Measurements from ENCODE around the gene ARSA. TPM values are rescaled to one million over a fixed set of nuclear protein-coding genes. Genes with fewer than 3 reads are reported as not detected.
A peak's percentile ranks its signal among the peaks of the same experiment; 100 is the strongest.

The ARSA gene
- total RNA-seq, 1 donor from 2014 or later = 14.6 TPM

DNA sequence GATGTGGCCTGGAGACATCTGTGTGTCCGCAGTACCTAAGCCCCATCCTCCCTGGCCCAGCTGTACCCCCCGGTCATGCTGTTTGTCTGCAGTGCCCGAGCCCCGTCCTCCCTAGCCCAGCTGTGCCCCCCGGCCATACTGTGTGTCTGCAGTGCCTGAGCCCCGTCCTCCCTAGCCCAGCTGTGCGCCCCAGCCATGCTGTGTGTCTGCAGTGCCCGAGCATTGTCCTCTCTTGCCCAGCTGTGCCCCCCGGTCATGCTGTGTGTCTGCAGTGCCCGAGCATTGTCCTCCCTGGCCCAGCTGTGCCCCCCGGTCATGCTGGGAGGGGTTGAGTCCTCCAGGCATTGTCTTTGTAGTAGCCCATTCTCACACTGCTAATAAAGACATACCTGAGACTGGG lies 7.6 kb upstream of the ARSA start:
- Mint-ChIP-seq H3K4me3 (no peak overlapping the region), H3K9me3 (no peaks in the 10 kb centered on the region), H3K27ac (ENCODE audit: unreplicated experiment) (no peak overlapping the region), H3K36me3 (ENCODE audit: low read depth) (no peaks in the 10 kb centered on the region), H3K4me1 (peaks cover 5% of the 10 kb centered on the region), H3K27me3 (ENCODE audit: low read depth) (no peaks in the 10 kb centered on the region)
- DNase-seq (ENCODE audit: low read depth, low spot score) = no peak
- TF ChIP-seq, protein P1, sequence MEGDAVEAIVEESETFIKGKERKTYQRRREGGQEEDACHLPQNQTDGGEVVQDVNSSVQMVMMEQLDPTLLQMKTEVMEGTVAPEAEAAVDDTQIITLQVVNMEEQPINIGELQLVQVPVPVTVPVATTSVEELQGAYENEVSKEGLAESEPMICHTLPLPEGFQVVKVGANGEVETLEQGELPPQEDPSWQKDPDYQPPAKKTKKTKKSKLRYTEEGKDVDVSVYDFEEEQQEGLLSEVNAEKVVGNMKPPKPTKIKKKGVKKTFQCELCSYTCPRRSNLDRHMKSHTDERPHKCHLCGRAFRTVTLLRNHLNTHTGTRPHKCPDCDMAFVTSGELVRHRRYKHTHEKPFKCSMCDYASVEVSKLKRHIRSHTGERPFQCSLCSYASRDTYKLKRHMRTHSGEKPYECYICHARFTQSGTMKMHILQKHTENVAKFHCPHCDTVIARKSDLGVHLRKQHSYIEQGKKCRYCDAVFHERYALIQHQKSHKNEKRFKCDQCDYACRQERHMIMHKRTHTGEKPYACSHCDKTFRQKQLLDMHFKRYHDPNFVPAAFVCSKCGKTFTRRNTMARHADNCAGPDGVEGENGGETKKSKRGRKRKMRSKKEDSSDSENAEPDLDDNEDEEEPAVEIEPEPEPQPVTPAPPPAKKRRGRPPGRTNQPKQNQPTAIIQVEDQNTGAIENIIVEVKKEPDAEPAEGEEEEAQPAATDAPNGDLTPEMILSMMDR (conservative IDR thresholded peaks at IDR 0.05) = no peak

DNA sequence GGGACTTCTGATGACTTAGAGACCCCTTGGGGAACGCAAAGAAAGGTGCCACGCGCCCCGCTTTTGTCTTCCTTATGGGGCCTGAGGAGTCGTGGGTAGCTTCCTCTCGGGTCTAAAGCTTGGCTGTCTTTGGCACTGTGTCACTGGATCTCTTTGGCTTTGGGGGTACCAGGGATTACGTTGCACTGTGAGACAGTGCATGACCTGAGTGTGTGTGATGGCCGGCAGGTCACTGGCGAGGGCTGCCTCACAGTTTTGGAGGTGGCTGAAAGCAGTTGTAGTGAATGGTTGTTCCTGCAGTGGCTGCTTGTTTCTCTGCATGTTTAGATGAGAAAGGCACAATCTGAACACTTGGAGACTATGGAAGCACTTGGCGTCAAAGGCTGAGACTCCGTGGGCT lies 5.8 kb upstream of the ARSA start:
- Mint-ChIP-seq H3K4me1 (peaks cover 8% of the 10 kb centered on the region), H3K27me3 (ENCODE audit: low read depth) (peaks cover 1% of the 10 kb centered on the region), H3K4me3 (no peak overlapping the region), H3K36me3 (ENCODE audit: low read depth) (no peaks in the 10 kb centered on the region), H3K9me3 (no peaks in the 10 kb centered on the region), H3K27ac (ENCODE audit: unreplicated experiment) (no peak overlapping the region)
- no peak for DNase-seq (ENCODE audit: low read depth, low spot score)
- TF ChIP-seq, protein P1 (conservative IDR thresholded peaks at IDR 0.05) = no peak

DNA sequence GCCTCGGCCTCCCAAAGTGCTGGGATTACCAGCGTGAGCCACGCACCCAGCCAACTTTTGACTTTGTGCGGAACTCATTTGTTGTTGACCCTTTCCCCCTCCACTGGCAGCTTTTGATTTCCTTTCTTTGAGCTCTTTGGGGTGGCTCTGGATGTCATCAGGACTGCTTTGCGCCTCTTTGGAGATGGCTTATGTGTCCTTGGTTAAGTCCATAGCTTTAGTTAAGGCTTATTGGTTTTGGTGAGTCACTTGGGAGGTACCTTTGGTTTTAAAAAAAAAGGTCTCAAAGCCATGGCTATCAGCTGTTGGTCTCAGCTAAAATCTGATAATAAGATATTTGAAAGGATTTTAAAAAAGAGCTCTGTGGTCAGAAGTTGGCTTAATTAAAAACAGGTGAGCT lies 5.1 kb upstream of the ARSA start:
- H3K36me3 Mint-ChIP-seq (ENCODE audit: low read depth) = no peaks in the 10 kb centered on the region
- H3K4me1 Mint-ChIP-seq = peaks cover 14% of the 10 kb centered on the region

DNA sequence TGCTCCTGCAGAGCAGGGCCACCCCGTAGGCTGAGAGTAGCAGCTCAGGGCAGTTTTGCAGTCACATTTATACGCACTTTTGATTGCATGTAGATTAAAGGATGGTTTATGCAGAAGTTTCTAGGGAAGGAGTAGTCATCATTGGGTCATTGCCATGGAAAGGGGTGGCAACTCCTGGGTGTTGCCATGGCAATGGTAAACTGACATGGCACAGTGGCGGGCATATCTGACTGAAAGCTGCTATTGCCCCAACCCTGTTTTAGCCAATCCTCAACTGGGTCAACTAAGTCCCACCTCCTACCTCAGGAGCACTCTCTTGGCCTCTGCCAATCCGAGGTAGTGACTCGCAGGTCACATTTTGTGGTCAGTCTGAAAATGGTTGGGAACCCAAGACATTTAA lies 2.4 kb upstream of the ARSA start:
- TF ChIP-seq, protein P1 (conservative IDR thresholded peaks at IDR 0.05) = no peak
- H3K27ac Mint-ChIP-seq (ENCODE audit: unreplicated experiment) = no peak overlapping the region
- no peaks in the 10 kb centered on the region for H3K9me3 Mint-ChIP-seq
- peaks cover 14% of the 10 kb centered on the region for H3K4me1 Mint-ChIP-seq
- DNase-seq (ENCODE audit: low read depth, low spot score) = no peak
- H3K36me3 Mint-ChIP-seq (ENCODE audit: low read depth) = no peaks in the 10 kb centered on the region
- peak overlapping the region; percentile 77 for H3K4me3 Mint-ChIP-seq
- peaks cover 3% of the 10 kb centered on the region for H3K27me3 Mint-ChIP-seq (ENCODE audit: low read depth)

More for the DNA sequence above, 5.1 kb upstream of the ARSA start:
- Mint-ChIP-seq H3K4me3 (no peak overlapping the region), H3K27ac (ENCODE audit: unreplicated experiment) (no peak overlapping the region), H3K27me3 (ENCODE audit: low read depth) (peaks cover 3% of the 10 kb centered on the region), H3K9me3 (no peaks in the 10 kb centered on the region)
- DNase-seq (ENCODE audit: low read depth, low spot score) = no peak
- TF ChIP-seq, protein P1 (conservative IDR thresholded peaks at IDR 0.05) = no peak

DNA sequence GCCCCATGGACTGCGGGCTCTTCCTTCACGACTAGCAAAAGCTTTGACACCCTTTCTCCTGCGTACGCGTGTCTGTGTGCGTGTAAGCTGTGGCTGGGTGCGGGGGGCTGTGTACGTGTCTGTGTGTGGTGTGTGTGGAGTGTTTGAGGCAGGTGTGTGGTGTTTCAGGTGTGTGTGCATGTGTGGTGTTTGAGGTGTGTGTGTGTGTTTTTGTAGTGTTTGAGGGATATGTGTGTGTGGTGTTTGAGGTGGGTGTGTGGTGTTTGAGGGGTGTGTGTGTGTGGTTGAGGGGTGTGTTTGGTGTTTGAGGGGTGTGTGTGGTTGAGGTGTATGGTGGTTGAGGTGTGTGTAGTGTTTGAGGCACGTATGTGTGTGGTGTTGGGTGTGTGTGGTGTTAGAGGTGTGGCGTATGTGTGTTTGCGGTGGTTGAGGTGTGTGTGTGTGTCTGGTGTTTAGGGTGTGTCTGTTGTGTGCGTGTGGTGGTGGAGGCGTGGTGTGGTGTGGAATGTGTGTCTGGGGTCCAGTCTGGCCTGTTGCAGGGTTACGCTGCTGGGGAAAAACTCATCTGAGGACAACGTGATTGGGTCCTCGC lies 687 bp upstream of the ARSA start:
- Mint-ChIP-seq H3K36me3 (ENCODE audit: low read depth) (no peaks in the 10 kb centered on the region), H3K27ac (ENCODE audit: unreplicated experiment) (peak overlapping the region; percentile 69), H3K27me3 (ENCODE audit: low read depth) (peaks cover 3% of the 10 kb centered on the region), H3K9me3 (no peaks in the 10 kb centered on the region), H3K4me1 (peaks cover 14% of the 10 kb centered on the region), H3K4me3 (peak overlapping the region; percentile 90)
- no peak for DNase-seq (ENCODE audit: low read depth, low spot score)
- TF ChIP-seq, protein P1 (conservative IDR thresholded peaks at IDR 0.05) = no peak

Data from neural crest cell (in vitro differentiated cells).